Mesodermal cell (in vitro differentiated cells): Measurements from ENCODE around the gene ETS1.
A peak's percentile ranks its signal among the peaks of the same experiment; 100 is the strongest.

Experiments used
- H3K27ac ChIP-seq: 2 replicates; pipeline ENCODE4 v1.7.0; 2013; ENCODE audit warnings: mild to moderate bottlenecking, low read depth, low read length, moderate library complexity; ENCODE audit not compliant: severe bottlenecking
- H3K36me3 ChIP-seq: 2 replicates; pipeline ENCODE4 v1.7.1; 2013; ENCODE audit warnings: mild to moderate bottlenecking, low read length, moderate library complexity; ENCODE audit not compliant: control insufficient read depth, insufficient read depth
- H3K4me1 ChIP-seq: one replicate; pipeline ENCODE4 v1.7.1; 2013; ENCODE audit warnings: mild to moderate bottlenecking, low read length; ENCODE audit not compliant: insufficient read depth, control insufficient read depth, poor library complexity, severe bottlenecking
- H3K4me3 ChIP-seq: 2 replicates; pipeline ENCODE4 v1.7.0; 2013; ENCODE audit warnings: low read length, control low read depth, mild to moderate bottlenecking; ENCODE audit not compliant: insufficient read depth, poor library complexity, severe bottlenecking; ENCODE audit errors: extremely low read depth
- H3K9me3 ChIP-seq: 2 replicates; pipeline ENCODE4 v1.7.1; 2013; ENCODE audit warnings: mild to moderate bottlenecking, low read length, moderate library complexity; ENCODE audit not compliant: control insufficient read depth
- WGBS, 2 experiments: methylation state at CpG; one replicate each; pipeline ENCODE4 v1.1.5; 2013; ENCODE audit warnings: missing lambda C conversion rate in 2 of 2; ENCODE audit not compliant: insufficient coverage in 2 of 2; 5-methylcytosine and 5-hydroxymethylcytosine counted together

ETS1 gene

GRCh38 chr11:128499613-128500253 is 87.6 kb downstream of the ETS1 start:
- 95 to 97% methylated on average over 10 to 11 of the region's 13 CpGs for WGBS, 2 experiments
- H3K9me3 ChIP-seq = no peaks in the 10 kb centered on the region
- H3K4me1 ChIP-seq = peaks cover 86% of the 10 kb centered on the region
- no peak overlapping the region for H3K4me3 ChIP-seq
- peaks cover 45% of the 10 kb centered on the region for H3K36me3 ChIP-seq
- H3K27ac ChIP-seq = peak overlapping the region; percentile 55

GRCh38 chr11:128498721-128499245 is 88.6 kb downstream of the ETS1 start:
- no peak overlapping the region for H3K4me3 ChIP-seq
- no peaks in the 10 kb centered on the region for H3K9me3 ChIP-seq
- WGBS, 2 experiments = 73 to 77% methylated on average over 2 of the region's 2 CpGs
- H3K27ac ChIP-seq = peak overlapping the region; percentile 76
- peaks cover 42% of the 10 kb centered on the region for H3K36me3 ChIP-seq
- H3K4me1 ChIP-seq = peaks cover 77% of the 10 kb centered on the region

- 78 to 100% methylated on average over 1 to 2 of the region's 3 CpGs for WGBS, 2 experiments
- peaks cover 49% of the 10 kb centered on the region for H3K36me3 ChIP-seq
- no peak overlapping the region for H3K4me3 ChIP-seq
- H3K4me1 ChIP-seq = peaks cover 70% of the 10 kb centered on the region
- H3K9me3 ChIP-seq = no peaks in the 10 kb centered on the region
- H3K27ac ChIP-seq = peak overlapping the region; percentile 87
These were observed 89.6 kb downstream of the ETS1 start for GRCh38 chr11:128497776-128498095.

GRCh38 chr11:128497061-128497775 is 90.1 kb downstream of the ETS1 start:
- Histone ChIP-seq H3K4me3 (no peak overlapping the region), H3K9me3 (no peaks in the 10 kb centered on the region), H3K36me3 (peaks cover 49% of the 10 kb centered on the region), H3K27ac (peak overlapping the region; percentile 87), H3K4me1 (peaks cover 69% of the 10 kb centered on the region)
- WGBS, 2 experiments = 60 to 62% methylated on average over 7 of the region's 7 CpGs

- Histone ChIP-seq H3K36me3 (peaks cover 51% of the 10 kb centered on the region), H3K9me3 (no peaks in the 10 kb centered on the region), H3K27ac (peak overlapping the region; percentile 87), H3K4me3 (no peak overlapping the region), H3K4me1 (peaks cover 65% of the 10 kb centered on the region)
- 73 to 100% methylated on average over 1 to 2 of the region's 4 CpGs for WGBS, 2 experiments
These were observed 90.7 kb downstream of the ETS1 start for GRCh38 chr11:128496692-128497060.

GRCh38 chr11:128496249-128496648 is 91.1 kb downstream of the ETS1 start:
- no peaks in the 10 kb centered on the region for H3K9me3 ChIP-seq
- H3K4me1 ChIP-seq = peaks cover 60% of the 10 kb centered on the region
- H3K36me3 ChIP-seq = peaks cover 51% of the 10 kb centered on the region
- WGBS, 2 experiments = 73% methylated on average over 3 of the region's 3 CpGs; no CpG with 5 or more reads in 1 of the 2 experiments
- no peak overlapping the region for H3K4me3 ChIP-seq
- H3K27ac ChIP-seq = peak overlapping the region; percentile 87

GRCh38 chr11:128494418-128495332 is 92.7 kb downstream of the ETS1 start:
- H3K27ac ChIP-seq = no peak overlapping the region
- no peak overlapping the region for H3K4me3 ChIP-seq
- H3K36me3 ChIP-seq = peaks cover 44% of the 10 kb centered on the region
- H3K4me1 ChIP-seq = peaks cover 45% of the 10 kb centered on the region
- WGBS, 2 experiments = 90 to 93% methylated on average over 2 to 3 of the region's 3 CpGs
- H3K9me3 ChIP-seq = no peaks in the 10 kb centered on the region

GRCh38 chr11:128493570-128493965 is 93.8 kb downstream of the ETS1 start:
- H3K4me1 ChIP-seq = peaks cover 34% of the 10 kb centered on the region
- no peaks in the 10 kb centered on the region for H3K9me3 ChIP-seq
- H3K36me3 ChIP-seq = peaks cover 52% of the 10 kb centered on the region
- no peak overlapping the region for H3K4me3 ChIP-seq
- no peak overlapping the region for H3K27ac ChIP-seq
- 100% methylated on average over 1 of the region's 2 CpGs; no CpG with 5 or more reads in 1 of the 2 experiments for WGBS, 2 experiments

GRCh38 chr11:128492903-128493569 is 94.3 kb downstream of the ETS1 start:
- H3K9me3 ChIP-seq = no peaks in the 10 kb centered on the region

GRCh38 chr11:128492461-128492860 is 94.9 kb downstream of the ETS1 start:
- Histone ChIP-seq H3K4me1 (peaks cover 24% of the 10 kb centered on the region), H3K4me3 (no peak overlapping the region), H3K27ac (no peak overlapping the region), H3K9me3 (no peaks in the 10 kb centered on the region), H3K36me3 (peaks cover 63% of the 10 kb centered on the region)
- 83 to 100% methylated on average over 1 to 2 of the region's 2 CpGs for WGBS, 2 experiments

More at GRCh38 chr11:128492903-128493569, 94.3 kb downstream of the ETS1 start:
- WGBS, 2 experiments = 89 to 97% methylated on average over 4 to 5 of the region's 5 CpGs
- H3K4me3 ChIP-seq = no peak overlapping the region
- peaks cover 28% of the 10 kb centered on the region for H3K4me1 ChIP-seq
- H3K27ac ChIP-seq = no peak overlapping the region
- peaks cover 57% of the 10 kb centered on the region for H3K36me3 ChIP-seq
